Gastroesophageal sphincter (tissue), 3 donors: ENCODE data around the gene MDGA2.

Source experiments
- CTCF ChIP-seq, 4 experiments: fragments of 200-600 bp in 2 of 4; fragments of 450-650 bp in 2 of 4; sonication (generic) in 1 of 4; IDR thresholded peaks; one replicate each; pipeline ENCODE4 v1.5.1; 2017 to 2019; ENCODE audit warnings: antibody characterized with exemption in 4 of 4, mild to moderate bottlenecking in 2 of 4, moderate library complexity in 2 of 4
- POLR2A ChIP-seq, 2 donors: fragments of 450-650 bp; IDR thresholded peaks; one replicate each; pipeline ENCODE4 v1.6.1; 2017; ENCODE audit warnings: antibody characterized with exemption in 2 of 2, mild to moderate bottlenecking in 2 of 2, moderate library complexity in 1 of 2
- POLR2AphosphoS5 ChIP-seq: sonication (generic); formaldehyde crosslinking; IDR thresholded peaks from one replicate; pipeline ENCODE4 v1.6.1; 2017; ENCODE audit warnings: antibody characterized with exemption

GRCh38 chr14:47524524-47524923 is 150.9 kb downstream of the MDGA2 start:
- no peak for TF ChIP-seq CTCF (IDR thresholded peaks at IDR 0.05)
- TF ChIP-seq POLR2AphosphoS5: no peak
- TF ChIP-seq POLR2A (IDR thresholded peaks at IDR 0.05): no peak
